HUES64 (cell line): ENCODE results near the gene SOST.

Source experiments
- H3K27ac ChIP-seq: 2 replicates; pipeline ENCODE4 v1.7.0; 2013; ENCODE audit warnings: low read depth, low read length, inconsistent platforms
- H3K27me3 ChIP-seq: 2 replicates; pipeline ENCODE4 v1.6.1; 2013; ENCODE audit warnings: mild to moderate bottlenecking, low read length; ENCODE audit not compliant: insufficient read depth
- H3K36me3 ChIP-seq: 2 replicates; pipeline ENCODE4 v1.6.1; 2013; ENCODE audit warnings: mild to moderate bottlenecking, low read length; ENCODE audit not compliant: insufficient read depth
- H3K4me1 ChIP-seq: 2 replicates; pipeline ENCODE4 v1.6.1; 2013; ENCODE audit warnings: mild to moderate bottlenecking, low read length, moderate library complexity; ENCODE audit not compliant: insufficient read depth
- H3K4me3 ChIP-seq: 2 replicates; pipeline ENCODE4 v1.5.1; 2013; ENCODE audit warnings: mild to moderate bottlenecking, low read length, moderate library complexity
- H3K9ac ChIP-seq: 2 replicates; pipeline ENCODE4 v1.6.1; 2013; ENCODE audit warnings: mild to moderate bottlenecking, low read depth, low read length
- H3K9me3 ChIP-seq: 2 replicates; pipeline ENCODE4 v1.6.1; 2013; ENCODE audit warnings: low read depth, low read length; ENCODE audit not compliant: insufficient read depth
- WGBS: fragments of 150-250, 120-280 bp; methylation state at CpG from one replicate; pipeline ENCODE4 v1.1.7; 2013; ENCODE audit warnings: missing lambda C conversion rate; 5-methylcytosine and 5-hydroxymethylcytosine counted together

SOST gene

DNA sequence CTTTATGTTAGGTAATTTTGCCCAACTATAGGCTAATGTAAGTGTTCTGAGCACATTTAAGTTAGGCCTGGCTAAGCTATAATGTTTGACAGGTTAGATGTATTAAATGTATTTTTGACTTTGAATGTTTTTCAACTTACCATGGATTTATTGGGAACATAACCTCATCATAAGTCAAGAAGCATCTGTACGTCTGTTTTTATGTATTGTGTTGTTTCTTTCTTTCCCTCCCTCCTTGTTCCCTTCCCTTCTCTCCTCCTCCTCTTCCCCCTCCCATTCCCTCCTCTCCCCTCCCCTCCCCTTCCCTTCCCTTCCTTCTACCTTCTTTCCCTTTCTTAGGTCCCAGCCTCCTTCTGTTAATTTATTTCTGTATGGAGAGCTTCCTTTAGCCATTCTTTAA is 30.9 kb upstream of the SOST start:
- Histone ChIP-seq H3K4me1 (no peaks in the 10 kb centered on the region), H3K4me3 (no peak overlapping the region), H3K27ac (no peak overlapping the region), H3K9ac (no peak overlapping the region), H3K27me3 (0 out of 2 replicates have a peak, but pooled peaks cover under 1% of the 10 kb centered on the region), H3K9me3 (no peaks in the 10 kb centered on the region), H3K36me3 (no peaks in the 10 kb centered on the region)
- WGBS = no CpG with 5 or more reads among the region's 1 CpG

DNA sequence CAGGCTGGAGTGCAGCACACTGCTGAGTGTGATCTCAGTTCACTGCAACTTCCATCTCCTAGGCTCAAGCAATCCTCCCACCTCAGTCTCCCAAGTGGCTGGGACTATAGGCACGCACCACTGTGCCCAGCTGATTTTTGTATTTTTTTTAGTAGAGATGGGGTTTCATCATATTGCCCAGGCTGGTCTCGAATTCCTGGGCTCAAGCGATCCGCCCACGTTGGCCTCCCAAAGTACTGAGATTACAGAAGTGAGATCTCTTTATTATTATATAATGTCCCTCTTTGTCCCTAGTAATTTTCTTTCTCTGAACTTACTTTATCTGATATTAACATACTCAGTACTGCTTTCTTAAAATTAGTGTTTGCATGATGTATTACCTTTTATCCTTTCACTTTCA is 29.9 kb upstream of the SOST start:
- H3K27me3 ChIP-seq = 0 out of 2 replicates have a peak, but pooled peaks cover 4% of the 10 kb centered on the region
- H3K36me3 ChIP-seq = no peaks in the 10 kb centered on the region
- H3K4me3 ChIP-seq = no peak overlapping the region
- WGBS = 89% methylated on average over 2 of the region's 5 CpGs
- no peak overlapping the region for H3K9ac ChIP-seq
- H3K4me1 ChIP-seq = no peaks in the 10 kb centered on the region
- no peak overlapping the region for H3K27ac ChIP-seq
- H3K9me3 ChIP-seq = no peaks in the 10 kb centered on the region

DNA sequence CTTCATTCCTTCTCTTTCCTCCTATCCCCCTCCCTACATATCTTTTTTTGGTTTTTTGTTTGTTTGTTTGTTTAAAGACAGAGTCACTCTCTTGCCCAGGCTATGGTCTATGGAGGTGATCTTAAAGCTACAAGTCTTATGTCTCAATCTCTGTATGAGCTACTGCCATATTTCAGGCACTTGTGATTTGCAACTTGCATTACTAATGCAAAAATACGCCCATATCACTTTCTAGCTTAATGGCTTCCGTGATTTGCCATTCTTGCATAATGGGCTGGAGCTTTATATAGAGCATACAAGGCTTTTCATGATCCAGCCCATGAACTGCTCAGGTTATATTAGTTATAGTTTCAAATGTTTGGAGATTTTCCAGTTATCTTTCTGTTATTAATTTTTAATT is 29.1 kb upstream of the SOST start:
- no peak overlapping the region for H3K9ac ChIP-seq
- H3K4me3 ChIP-seq = no peak overlapping the region
- H3K36me3 ChIP-seq = no peaks in the 10 kb centered on the region
- 88% methylated on average over 2 of the region's 2 CpGs for WGBS
- H3K27ac ChIP-seq = no peak overlapping the region
- peaks cover 4% of the 10 kb centered on the region; the same call in 1 of the 2 replicates for H3K27me3 ChIP-seq
- no peaks in the 10 kb centered on the region for H3K4me1 ChIP-seq
- no peaks in the 10 kb centered on the region for H3K9me3 ChIP-seq

DNA sequence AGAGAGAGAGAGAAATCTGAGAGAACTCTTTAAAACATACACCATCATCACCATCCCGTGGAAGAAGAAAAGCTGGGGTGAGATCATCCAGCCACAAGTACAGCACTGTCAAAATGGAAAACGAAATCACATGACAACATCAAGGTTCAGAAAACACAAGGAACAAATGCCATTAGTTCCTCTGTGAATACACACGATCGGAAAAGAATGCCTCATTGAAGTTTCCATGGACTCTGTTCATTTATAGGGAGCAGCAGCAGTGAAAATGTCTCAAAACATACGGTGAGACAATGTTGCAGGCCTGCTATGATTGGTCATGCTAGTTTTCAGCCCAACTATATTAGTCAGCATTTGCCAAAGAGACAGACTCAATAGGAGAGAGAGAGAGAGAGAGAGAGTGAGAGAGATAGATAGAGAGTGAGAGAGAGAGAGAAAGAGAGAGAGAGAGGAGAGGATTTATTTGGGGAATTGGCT is 26.1 kb upstream of the SOST start:
- no peaks in the 10 kb centered on the region for H3K36me3 ChIP-seq
- no peak overlapping the region for H3K9ac ChIP-seq
- peaks cover 18% of the 10 kb centered on the region for H3K27me3 ChIP-seq
- H3K9me3 ChIP-seq = no peaks in the 10 kb centered on the region
- H3K4me1 ChIP-seq = peaks cover under 1% of the 10 kb centered on the region; the same call in 1 of the 2 replicates
- H3K27ac ChIP-seq = no peak overlapping the region
- no peak overlapping the region for H3K4me3 ChIP-seq
- WGBS = 90% methylated on average over 5 of the region's 5 CpGs

DNA sequence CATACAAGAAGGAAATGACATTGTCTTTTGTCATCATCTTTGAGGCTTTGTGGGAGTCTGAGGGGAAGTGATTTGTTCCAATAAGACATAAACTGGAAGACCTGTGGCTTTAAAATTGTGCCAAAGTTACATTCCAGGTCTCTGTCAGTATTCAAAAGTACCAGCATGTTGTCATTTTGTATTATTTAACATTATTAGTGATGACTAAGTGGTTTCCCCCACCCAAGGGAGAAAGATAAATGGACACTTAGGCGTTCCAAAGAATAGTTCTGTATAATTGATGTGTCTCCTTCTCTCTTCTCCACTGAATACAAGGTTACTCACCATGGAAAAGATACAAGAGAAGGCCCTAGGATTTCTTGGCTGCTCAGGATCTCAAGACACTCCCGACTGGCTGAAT is 25.5 kb upstream of the SOST start:
- peaks cover 5% of the 10 kb centered on the region; the same call in 1 of the 2 replicates for H3K4me1 ChIP-seq
- WGBS = 89% methylated on average over 1 of the region's 2 CpGs
- H3K9ac ChIP-seq = no peak overlapping the region
- H3K9me3 ChIP-seq = no peaks in the 10 kb centered on the region
- peaks cover 24% of the 10 kb centered on the region for H3K27me3 ChIP-seq
- H3K4me3 ChIP-seq = no peak overlapping the region
- H3K27ac ChIP-seq = no peak overlapping the region
- no peaks in the 10 kb centered on the region for H3K36me3 ChIP-seq

DNA sequence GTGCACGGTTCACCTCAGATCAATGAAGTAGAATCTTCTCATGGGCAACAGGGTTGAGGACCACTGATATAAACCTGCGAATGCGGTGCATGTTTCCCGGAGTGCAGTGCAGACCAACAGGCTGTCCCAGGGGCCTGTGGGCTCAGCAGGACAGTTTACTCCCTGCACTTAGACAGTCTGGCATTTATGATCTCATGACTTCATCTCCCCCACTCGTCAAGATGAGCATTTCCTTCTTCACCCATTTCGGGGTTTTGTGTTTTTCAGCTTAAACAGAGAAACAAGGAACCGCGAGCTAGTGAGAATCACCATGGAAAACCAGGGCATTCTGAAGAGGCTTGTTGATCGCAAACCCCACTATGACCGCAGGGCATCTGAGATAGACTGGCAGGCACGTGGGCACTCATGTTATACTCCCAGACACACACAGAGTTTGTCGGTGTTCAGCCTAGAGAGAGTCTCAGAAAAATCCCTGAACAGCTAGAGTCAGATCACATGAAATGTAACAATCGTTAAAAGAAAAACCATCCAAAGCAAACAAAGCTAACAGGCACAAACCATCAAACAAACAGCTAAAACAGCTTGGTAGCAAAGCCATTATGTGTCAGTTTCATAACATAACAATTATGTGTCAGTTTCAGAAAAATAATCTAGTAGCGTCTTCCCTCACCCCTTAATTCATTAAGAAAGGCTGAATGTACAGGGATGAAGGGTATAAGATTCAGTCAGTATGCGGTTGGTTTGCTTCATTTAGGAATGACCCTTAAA is 24.5 kb upstream of the SOST start:
- Histone ChIP-seq H3K27me3 (peaks cover 25% of the 10 kb centered on the region), H3K27ac (no peak overlapping the region), H3K4me1 (peaks cover 5% of the 10 kb centered on the region; the same call in 1 of the 2 replicates), H3K4me3 (no peak overlapping the region), H3K9ac (no peak overlapping the region), H3K36me3 (no peaks in the 10 kb centered on the region), H3K9me3 (no peaks in the 10 kb centered on the region)
- 91% methylated on average over 14 of the region's 15 CpGs for WGBS

DNA sequence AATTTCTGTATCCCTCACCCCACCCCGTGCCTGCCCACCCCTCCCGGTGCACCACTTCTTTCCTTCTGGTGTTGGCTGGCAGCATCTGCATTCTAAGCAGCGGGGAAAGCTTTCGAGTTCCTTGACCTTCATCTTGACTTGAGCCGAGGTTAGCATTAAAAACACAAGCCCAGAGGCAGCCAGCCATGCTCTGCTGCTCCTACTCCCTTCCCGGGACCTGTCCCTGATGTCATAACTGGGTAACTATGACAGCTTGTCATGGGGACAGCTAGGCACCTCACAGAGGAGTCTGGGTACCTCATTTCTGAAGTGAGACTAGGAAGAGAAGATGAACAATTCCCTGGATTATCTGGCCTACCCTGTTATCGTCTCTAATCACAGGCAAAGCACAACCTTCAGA is 21.5 kb upstream of the SOST start, which contains the start of gene CFAP97D1:
TSS of gene CFAP97D1 (plus strand) at position 301 of the 400 bp plus-strand sequence. CDS start at position 329, 28 bp downstream.
- Histone ChIP-seq H3K9me3 (no peaks in the 10 kb centered on the region), H3K27ac (no peak within 1 kb of the TSS), H3K4me1 (peaks cover 5% of the 10 kb centered on the region; the same call in 1 of the 2 replicates), H3K9ac (peak within 1 kb of the TSS; percentile 93; the same call in 1 of the 2 replicates), H3K4me3 (peak within 1 kb of the TSS; percentile 95), H3K36me3 (peaks cover 9% of the 10 kb centered on the region; the same call in 1 of the 2 replicates), H3K27me3 (peaks cover 25% of the 10 kb centered on the region)
- 71% methylated on average over 7 of the region's 7 CpGs for WGBS

DNA sequence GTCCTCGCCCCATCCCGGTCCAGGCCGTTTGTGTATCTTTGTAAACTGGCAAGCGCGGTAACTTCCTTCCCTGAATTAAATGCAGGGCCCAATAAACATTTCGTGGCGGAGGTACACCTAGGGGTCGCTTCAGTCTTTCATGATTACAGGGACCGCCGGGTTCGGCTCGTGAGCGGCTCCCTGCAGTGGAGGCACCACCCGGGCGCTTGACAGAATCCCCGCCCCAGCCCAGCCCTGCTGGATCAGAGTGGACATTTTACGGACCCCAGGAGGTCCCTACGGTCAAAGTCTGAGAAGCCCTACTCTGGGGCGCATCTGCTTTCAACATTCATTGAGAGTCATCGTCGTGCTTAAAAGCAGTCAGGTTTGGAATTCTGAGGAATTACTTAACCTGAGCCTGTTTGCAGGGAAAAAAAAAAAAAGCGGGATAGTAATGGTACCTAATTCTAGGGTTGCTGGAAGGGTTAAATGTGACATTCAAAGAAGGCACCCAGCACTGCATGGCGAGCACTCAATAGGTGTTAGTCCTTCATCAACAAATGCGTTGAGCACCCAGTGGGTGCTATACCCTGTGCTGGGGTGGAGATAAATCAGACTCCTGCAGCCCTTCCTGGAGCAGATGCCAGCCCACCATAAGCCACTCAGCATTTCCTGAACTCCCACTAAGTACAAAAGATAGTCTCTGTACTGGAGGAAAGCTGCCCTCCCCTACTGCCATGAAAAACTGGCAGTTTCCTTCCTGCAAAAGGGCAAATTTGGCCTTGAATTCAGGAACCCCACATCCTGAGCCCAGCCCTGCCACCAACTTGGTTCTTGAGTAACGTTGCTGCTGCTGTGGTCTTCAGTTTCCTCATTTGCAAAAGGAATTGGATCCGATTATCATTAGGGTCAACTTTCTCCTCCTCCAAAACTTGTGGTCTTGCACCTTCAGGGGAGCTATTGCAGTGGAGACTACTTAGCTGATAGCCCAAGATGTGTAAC is 20.8 kb upstream of the SOST start:
- Histone ChIP-seq H3K27me3 (peaks cover 24% of the 10 kb centered on the region), H3K9ac (peak overlapping the region; percentile 93), H3K4me3 (peak overlapping the region; percentile 95), H3K27ac (no peak overlapping the region; the same call in 1 of the 2 replicates), H3K36me3 (peaks cover 16% of the 10 kb centered on the region), H3K4me1 (peaks cover 5% of the 10 kb centered on the region; the same call in 1 of the 2 replicates), H3K9me3 (no peaks in the 10 kb centered on the region)
- WGBS = 10% methylated on average over 26 of the region's 26 CpGs

DNA sequence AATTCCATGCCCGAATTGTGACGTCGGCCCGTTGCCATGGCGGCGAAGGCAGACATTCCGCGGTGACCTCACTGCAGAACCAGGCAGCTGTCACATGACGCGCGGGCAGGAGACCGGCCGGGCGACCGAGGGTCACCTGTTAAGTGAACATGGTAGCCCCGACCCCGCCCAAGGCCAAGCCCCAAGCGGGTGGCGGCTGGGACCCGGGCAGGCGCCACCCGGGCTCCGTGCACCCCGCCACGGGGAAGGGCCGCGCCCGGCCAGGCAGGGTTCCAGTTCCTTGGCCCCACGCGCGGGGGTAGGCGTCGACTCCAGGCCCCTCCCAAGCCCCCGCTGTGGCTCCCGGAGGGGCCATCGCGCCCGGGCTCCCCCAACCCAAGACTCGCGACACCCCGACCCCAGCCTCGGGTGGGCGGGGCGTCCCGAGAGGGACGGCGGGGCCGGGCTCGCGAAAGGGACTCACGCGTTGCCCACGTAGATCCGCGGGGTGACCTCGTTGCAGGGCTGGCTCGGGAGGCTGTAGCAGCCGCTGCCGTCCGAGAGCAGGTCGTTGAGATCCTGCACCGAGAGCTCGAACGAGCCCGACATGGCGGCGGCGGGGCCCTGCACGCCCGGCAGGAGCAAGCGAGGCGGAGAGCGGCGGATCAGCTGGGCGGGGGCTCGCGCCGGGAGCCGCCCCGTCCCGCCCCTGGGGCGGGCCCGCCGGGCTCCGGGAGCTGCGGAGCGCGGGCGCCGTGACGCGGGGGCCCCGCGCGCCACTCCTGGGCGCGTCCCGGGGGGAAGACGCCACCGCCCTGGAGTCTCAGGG is 19.9 kb upstream of the SOST start, which contains the start of gene DUSP3:
TSS of gene DUSP3 (minus strand) at position 641 of the 808 bp plus-strand sequence. CDS start at position 588, 53 bp downstream.
- peak within 1 kb of the TSS; percentile 97 for H3K27ac ChIP-seq
- H3K9me3 ChIP-seq = no peaks in the 10 kb centered on the region
- peaks cover 22% of the 10 kb centered on the region for H3K27me3 ChIP-seq
- H3K4me3 ChIP-seq = peak within 1 kb of the TSS; percentile 95
- peaks cover 21% of the 10 kb centered on the region for H3K36me3 ChIP-seq
- under 1% methylated on average over 100 of the region's 100 CpGs for WGBS
- H3K4me1 ChIP-seq = peaks cover 5% of the 10 kb centered on the region; the same call in 1 of the 2 replicates
- H3K9ac ChIP-seq = peak within 1 kb of the TSS; percentile 93
